GM21390 (cell line): ENCODE results near the gene RNF145.
"Not testable (repeated sequence)": the region's sequence is repeated elsewhere in the genome, so short reads cannot be mapped to it uniquely, and the experiment has no call there.

Source experiments
- ATAC-seq: cut with Tn5 transposase; IDR thresholded peaks from one replicate; pipeline ENCODE4 v1.9.1; 2021; ENCODE audit not compliant: unreplicated experiment

The RNF145 gene

GRCh38 chr5:159120446-159120845, 88.9 kb downstream of the RNF145 start:
- ATAC-seq: peak; percentile 74

GRCh38 chr5:159119842-159120241, 89.5 kb downstream of the RNF145 start:
- ATAC-seq: not testable (repeated sequence)

- not testable (repeated sequence) for ATAC-seq
Observed at GRCh38 chr5:159118958-159119659, 90.2 kb downstream of the RNF145 start.

- no peak for ATAC-seq
Observed at GRCh38 chr5:159113405-159113804, 95.9 kb downstream of the RNF145 start.

GRCh38 chr5:159112436-159112835, 96.9 kb downstream of the RNF145 start:
- ATAC-seq: no peak
